ENCODE measurements around the gene COPS7A. TPM values are rescaled to one million over a fixed set of nuclear protein-coding genes. Genes with fewer than 3 reads are reported as not detected.

The COPS7A gene
- total and polyA plus RNA-seq, 9 of the 15 experiments (the other 6 are each of a cell fraction or from before 2014, with no cell fraction given), result 12.7 to 36.0 (median 24.3) TPM

DNA sequence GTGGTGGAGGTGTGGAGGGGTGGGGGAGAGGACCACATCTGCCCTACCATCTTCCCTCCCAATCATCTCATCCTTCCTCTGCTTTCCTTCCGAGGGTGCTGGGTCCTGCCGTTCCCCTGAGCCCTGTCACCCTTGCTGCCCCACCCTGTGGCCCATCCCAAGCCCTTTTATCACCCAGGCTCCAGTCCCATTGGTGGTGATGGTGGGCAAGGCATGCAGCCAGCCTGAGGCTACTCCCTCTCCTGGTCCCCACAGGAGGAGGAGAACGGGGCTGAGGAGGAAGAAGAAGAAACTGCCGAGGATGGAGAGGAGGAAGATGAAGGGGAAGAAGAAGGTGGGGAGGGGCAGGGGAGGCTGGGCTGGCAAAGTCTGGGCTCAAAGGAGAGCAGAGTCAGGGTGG is 45.8 kb downstream of the COPS7A start (continued):
- TF ChIP-seq MAZ (CRISPR knock-in tag; conservative IDR thresholded peaks at IDR 0.05 in 1 of 2, IDR thresholded peaks at IDR 0.05 in 1 of 2), result no peak
- no peak for TF ChIP-seq ZZZ3 (IDR thresholded peaks at IDR 0.05)

DNA sequence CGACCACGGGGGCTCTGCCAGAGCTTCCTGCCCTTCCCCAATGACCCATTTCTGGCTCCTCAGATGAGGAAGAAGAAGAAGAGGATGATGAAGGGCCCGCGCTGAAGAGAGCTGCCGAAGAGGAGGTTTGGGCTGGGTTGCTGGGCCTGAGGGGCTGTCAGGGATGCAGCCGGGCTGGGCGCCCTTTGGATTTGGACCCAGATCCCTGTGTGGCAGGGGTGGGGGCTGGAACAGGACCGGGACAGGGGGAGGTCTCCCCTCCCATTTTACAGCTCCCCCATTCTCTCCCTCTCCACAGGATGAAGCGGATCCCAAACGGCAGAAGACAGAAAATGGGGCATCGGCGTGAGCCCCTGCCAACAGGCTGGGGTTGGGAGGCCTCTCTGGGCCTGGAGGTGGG is 46.2 kb downstream of the COPS7A start:
- 80% methylated on average over 7 of the region's 12 CpGs for WGBS (ENCODE audit: insufficient coverage, low coverage, missing lambda C conversion rate)
- no peak overlapping the region for H3K9ac ChIP-seq (ENCODE audit: insufficient read depth in 1 of 2, low read depth in 2 of 2, low read length in 2 of 2)
- DNase-seq (ENCODE audit: extremely low read depth in 1 of 4, low spot score in 3 of 4) (no peak), FAIRE-seq (no peak), ATAC-seq (no peak)
- H3K4me3 ChIP-seq, result no peak overlapping the region
- H3K27ac ChIP-seq (ENCODE audit: extremely low read depth, low read depth, low read length), result no peak overlapping the region
- H3K9me3 ChIP-seq (replicated peaks; ENCODE audit: control insufficient read depth, insufficient read depth, low read depth, low read length), result no peaks in the 10 kb centered on the region
- intact Hi-C loops (cut with micrococcal nuclease), result no loop called here
- ChIA-PET POLR2A (interaction anchor here (0.6 kb wide), 1 partner anchor 78 kb away, joined by 3 read pairs; no protein-coding TSS in a partner anchor), CTCF (ENCODE audit: low intra/inter-chr PET ratio) (no interaction called here)
- H3K27me3 ChIP-seq (ENCODE audit: control insufficient read depth in 2 of 2, insufficient read depth in 2 of 2, low read length in 2 of 2), result no peaks in the 10 kb centered on the region; a peak in 1 of 5 replicates
- TF ChIP-seq FOXA1 (IDR thresholded peaks at IDR 0.05; ENCODE audit: borderline replicate concordance) (no peak), TFAM (CRISPR knock-in tag; conservative IDR thresholded peaks at IDR 0.05) (no peak), TEAD4 (IDR thresholded peaks at IDR 0.05; ENCODE audit: low read length) (no peak), TEAD4 (CRISPR knock-in tag; IDR thresholded peaks at IDR 0.05; ENCODE audit: borderline replicate concordance) (no peak), EP400 (IDR thresholded peaks at IDR 0.05) (no peak), POLR2G (IDR thresholded peaks at IDR 0.05; ENCODE audit: low read depth, low read length) (peak; percentile 47; the same call in 1 of the 2 replicates)
- TF ChIP-seq, protein P1, sequence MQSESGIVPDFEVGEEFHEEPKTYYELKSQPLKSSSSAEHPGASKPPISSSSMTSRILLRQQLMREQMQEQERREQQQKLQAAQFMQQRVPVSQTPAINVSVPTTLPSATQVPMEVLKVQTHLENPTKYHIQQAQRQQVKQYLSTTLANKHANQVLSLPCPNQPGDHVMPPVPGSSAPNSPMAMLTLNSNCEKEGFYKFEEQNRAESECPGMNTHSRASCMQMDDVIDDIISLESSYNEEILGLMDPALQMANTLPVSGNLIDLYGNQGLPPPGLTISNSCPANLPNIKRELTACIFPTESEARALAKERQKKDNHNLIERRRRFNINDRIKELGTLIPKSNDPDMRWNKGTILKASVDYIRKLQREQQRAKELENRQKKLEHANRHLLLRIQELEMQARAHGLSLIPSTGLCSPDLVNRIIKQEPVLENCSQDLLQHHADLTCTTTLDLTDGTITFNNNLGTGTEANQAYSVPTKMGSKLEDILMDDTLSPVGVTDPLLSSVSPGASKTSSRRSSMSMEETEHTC (IDR thresholded peaks at IDR 0.05), result no peak
- TF ChIP-seq, protein P2, sequence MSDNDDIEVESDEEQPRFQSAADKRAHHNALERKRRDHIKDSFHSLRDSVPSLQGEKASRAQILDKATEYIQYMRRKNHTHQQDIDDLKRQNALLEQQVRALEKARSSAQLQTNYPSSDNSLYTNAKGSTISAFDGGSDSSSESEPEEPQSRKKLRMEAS (CRISPR knock-in tag; IDR thresholded peaks at IDR 0.05), result no peak
- TF ChIP-seq, protein P3, sequence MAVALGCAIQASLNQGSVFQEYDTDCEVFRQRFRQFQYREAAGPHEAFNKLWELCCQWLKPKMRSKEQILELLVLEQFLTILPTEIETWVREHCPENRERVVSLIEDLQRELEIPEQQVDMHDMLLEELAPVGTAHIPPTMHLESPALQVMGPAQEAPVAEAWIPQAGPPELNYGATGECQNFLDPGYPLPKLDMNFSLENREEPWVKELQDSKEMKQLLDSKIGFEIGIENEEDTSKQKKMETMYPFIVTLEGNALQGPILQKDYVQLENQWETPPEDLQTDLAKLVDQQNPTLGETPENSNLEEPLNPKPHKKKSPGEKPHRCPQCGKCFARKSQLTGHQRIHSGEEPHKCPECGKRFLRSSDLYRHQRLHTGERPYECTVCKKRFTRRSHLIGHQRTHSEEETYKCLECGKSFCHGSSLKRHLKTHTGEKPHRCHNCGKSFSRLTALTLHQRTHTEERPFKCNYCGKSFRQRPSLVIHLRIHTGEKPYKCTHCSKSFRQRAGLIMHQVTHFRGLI (CRISPR knock-in tag; IDR thresholded peaks at IDR 0.05), result no peak
- no peak overlapping the region for H3K4me2 ChIP-seq (ENCODE audit: insufficient read depth, low read length)
- H3K79me2 ChIP-seq (ENCODE audit: control insufficient read depth, insufficient read depth, low read length), result peaks cover 27% of the 10 kb centered on the region
- TSS peak; percentile 90 for BruUV-seq (replicated peaks)
- H2AFZ ChIP-seq (ENCODE audit: low read depth, low read length), result no peak overlapping the region
- in situ Hi-C loops (cut with MboI), result no loop called here
- H3K9me1 ChIP-seq (ENCODE audit: control insufficient read depth, insufficient read depth, low read length), result no peaks in the 10 kb centered on the region
- no peaks in the 10 kb centered on the region for H4K20me1 ChIP-seq (replicated peaks; ENCODE audit: control insufficient read depth, insufficient read depth, low read length)
- H3K36me3 ChIP-seq (ENCODE audit: control insufficient read depth, insufficient read depth, low read length), result peaks cover 32% of the 10 kb centered on the region; the same call in 2 of the 3 replicates
- H3K4me1 ChIP-seq (replicated peaks in 1 of 2; ENCODE audit: control insufficient read depth in 2 of 2, insufficient read depth in 2 of 2, low read length in 2 of 2), result peaks cover 12 to 43% of the 10 kb centered on the region in 2 experiments; a peak in 4 of 5 replicates

All from K562 (cell line).